HEK293T (cell line): ENCODE results near the gene CDK14.

Experiments
- FOXM1 ChIP-seq: fragments of 450-650 bp; IDR thresholded peaks from 2 replicates; pipeline ENCODE4 v1.6.1; 2017; ENCODE audit warnings: mild to moderate bottlenecking, borderline replicate concordance
- SP1 ChIP-seq: fragments of 450-650 bp; IDR thresholded peaks from 2 replicates; pipeline ENCODE4 v1.6.1; 2017

DNA sequence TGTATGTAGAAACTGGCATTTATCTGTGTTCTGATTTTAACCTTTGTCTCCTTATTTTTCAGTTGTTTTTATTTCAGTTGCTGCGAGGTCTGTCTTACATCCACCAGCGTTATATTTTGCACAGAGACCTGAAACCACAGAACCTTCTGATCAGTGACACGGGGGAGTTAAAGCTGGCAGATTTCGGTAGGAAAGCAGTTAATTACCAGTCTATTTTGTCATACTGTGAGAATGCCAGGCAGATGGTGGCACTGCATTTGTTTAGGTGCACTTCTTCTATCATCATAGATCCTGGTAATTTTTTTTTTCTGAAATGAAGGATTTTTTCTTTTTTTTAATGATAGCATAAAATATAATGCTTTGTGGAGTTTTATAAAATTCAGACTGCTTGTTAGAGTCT is 321.4 kb downstream of the CDK14 start:
- TF ChIP-seq SP1 (no peak), FOXM1 (no peak)
